GM20000 (cell line): ENCODE data around the gene PTPN3.

Experiments used
- DNase-seq: peaks from one replicate; pipeline ENCODE4 v3.0.0; 2012; ENCODE audit warnings: low spot score
- TF ChIP-seq, protein P1 (sequence below): IDR thresholded peaks from 2 replicates; pipeline ENCODE4 v1.5.1; 2012; ENCODE audit warnings: mild to moderate bottlenecking, control low read depth; ENCODE audit errors: extremely low read depth, missing control alignments

PTPN3 gene

DNA sequence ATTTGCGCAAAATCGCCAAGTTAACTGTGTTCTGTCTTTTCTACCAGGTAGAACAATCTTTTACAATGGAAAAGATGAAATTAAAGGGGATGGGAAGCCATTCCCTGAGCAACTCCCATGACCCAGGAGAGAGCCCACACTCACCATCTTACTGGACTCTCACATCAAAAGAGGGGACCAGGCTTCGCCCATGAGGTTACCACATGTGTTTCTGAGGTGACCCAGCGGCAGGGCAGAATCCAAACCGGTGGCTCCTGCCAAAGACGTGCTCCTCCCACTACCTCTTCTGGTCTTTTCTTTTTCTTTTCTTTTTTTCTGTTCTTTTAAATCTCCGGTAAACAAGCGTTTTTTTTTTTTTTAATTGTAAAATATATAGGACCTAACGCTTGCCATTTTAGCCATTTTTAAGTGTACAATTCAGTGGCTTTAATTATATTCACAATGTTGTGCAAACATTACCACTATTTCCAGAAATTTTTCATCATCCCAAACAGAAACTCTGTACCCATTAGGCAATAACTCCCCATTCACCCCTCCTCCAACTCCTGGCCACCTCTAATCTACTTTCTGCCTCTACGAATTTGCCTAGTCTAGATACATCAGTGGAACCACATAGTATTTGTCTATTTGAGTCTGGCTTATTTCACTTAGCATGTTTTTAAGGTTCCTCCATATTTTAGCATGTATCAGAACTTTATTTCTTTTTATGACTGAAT is 19.3 kb downstream of the PTPN3 start:
- TF ChIP-seq, protein P1, sequence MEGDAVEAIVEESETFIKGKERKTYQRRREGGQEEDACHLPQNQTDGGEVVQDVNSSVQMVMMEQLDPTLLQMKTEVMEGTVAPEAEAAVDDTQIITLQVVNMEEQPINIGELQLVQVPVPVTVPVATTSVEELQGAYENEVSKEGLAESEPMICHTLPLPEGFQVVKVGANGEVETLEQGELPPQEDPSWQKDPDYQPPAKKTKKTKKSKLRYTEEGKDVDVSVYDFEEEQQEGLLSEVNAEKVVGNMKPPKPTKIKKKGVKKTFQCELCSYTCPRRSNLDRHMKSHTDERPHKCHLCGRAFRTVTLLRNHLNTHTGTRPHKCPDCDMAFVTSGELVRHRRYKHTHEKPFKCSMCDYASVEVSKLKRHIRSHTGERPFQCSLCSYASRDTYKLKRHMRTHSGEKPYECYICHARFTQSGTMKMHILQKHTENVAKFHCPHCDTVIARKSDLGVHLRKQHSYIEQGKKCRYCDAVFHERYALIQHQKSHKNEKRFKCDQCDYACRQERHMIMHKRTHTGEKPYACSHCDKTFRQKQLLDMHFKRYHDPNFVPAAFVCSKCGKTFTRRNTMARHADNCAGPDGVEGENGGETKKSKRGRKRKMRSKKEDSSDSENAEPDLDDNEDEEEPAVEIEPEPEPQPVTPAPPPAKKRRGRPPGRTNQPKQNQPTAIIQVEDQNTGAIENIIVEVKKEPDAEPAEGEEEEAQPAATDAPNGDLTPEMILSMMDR: no peak
- no peak for DNase-seq

DNA sequence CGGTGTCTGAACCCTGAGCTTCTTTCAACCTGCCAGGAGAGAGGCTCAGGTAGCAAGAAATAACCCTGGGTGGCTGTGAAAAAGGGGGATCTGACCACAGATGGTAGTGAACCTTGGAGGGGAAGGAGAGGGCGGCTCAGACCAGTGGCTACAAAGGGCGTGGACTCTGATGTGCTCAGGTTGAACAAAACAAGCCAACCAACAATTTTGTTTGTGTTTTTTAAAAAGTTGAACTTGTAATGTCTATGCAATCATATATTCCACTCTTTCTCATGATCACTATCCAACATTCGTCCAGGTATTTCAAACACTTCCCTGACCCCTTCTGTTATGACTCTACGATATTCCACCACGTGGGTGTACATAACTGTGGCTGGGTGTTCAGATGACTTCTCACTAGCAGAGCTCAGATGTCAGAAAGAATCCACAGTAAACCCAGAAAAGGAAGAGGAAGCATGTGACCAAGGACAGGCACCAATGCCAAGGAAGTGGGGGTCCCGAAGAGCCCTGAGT is 20.0 kb downstream of the PTPN3 start:
- no peak for DNase-seq
- TF ChIP-seq, protein P1: no peak

DNA sequence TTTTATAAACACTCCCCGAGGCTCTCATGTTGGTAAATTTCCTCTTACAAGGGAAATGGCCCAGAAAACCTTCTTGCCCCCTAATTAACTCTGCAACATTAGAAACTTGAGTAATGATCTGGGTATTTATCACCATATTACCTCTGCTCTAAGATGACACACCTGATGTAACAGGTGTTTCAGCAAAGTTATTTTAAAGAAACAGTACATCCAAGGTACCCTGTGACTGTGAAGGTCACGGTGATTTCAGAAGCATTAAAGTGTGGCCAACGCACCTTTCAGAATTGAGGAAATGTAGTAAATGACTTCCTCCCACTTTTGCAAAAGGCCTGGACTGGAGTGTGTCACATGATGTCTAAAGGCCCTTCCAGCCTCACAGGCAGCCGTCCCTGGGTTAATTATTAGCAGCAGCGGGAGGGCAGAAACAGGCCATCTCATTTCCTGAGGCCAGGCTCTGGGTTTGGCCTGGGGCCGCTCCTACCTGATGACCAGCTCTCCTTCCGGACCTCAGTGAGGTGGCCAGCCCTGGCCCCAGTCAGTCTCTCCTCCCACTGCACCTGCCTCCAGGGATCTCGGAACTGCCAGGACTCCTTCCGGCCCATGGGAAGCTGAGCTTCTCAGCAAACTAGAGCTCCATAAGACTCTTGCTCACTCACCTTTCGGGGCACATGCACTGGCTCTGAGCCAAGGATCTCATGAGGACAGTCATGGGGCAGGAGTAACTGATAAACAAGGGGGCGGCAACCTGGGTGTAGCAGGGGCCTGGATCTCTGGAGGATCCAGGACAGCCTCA is 20.7 kb downstream of the PTPN3 start:
- DNase-seq: peak; percentile 57
- TF ChIP-seq, protein P1: no peak

DNA sequence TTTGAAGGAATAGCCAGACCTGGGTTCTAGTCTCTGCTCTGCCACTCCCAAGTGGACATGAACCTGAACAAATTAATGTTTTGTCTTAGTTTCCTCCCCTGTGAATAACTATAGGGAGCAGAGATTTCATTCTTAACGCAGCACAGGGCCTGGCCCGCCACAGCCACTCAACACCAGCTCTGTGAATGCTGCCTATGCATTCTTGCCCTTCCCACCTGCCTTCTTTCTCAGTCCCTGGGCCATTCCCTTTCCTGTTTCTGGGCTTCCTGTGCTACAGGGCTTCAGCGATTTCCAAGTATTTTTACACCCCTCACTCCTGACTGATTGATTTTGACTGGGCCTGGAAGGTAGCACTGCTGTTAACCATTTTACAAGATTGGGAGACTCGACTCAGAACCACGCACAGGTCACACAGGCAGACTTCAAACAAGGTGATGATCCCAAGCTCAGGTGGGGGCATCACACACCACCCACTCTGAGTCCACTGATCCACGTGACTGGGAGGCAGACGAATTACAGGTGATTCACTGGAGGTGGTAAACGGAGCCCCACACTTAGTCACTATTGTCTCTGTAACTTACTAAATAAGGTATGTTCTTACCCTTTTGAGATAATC is 21.4 kb downstream of the PTPN3 start:
- no peak for DNase-seq
- TF ChIP-seq, protein P1: no peak

DNA sequence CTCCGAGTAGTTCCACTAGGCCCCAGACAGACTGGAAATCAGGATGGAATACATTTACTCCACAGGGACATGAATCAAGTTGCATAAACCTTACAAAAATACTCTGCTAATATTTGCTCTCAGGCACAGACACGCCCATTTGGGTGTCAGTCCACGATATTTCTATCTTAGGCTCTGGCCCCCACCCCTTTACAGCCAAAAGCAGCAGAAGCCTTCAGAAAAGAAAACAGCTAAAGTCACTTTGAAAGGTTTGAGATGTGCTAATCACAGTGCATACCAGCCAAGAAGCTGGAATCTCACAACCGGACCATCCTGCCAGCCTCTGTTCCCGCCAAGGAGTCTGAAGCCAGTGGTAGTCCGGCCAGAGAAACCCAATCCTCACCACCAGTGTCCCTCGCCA is 22.6 kb downstream of the PTPN3 start:
- TF ChIP-seq, protein P1: no peak
- DNase-seq: no peak

DNA sequence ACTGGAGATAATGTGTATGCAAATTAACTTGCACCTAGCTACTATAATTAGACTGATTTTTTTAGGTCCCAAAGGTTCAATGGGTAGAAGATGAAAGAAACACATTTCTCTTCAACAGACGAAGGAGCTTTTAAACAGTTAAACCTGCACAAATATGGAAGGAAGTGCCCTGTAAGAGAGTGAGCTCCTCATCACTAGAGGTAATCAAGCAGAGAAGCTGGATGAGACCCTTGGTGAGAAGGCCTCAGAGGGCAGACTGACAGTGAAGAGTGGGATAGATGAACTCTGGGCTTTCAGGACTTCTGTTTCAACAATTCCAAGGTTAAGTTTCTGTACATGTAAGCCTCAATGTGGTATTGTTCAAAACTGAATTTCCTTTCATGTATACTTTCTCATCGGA is 23.2 kb downstream of the PTPN3 start:
- DNase-seq: no peak
- TF ChIP-seq, protein P1: no peak

DNA sequence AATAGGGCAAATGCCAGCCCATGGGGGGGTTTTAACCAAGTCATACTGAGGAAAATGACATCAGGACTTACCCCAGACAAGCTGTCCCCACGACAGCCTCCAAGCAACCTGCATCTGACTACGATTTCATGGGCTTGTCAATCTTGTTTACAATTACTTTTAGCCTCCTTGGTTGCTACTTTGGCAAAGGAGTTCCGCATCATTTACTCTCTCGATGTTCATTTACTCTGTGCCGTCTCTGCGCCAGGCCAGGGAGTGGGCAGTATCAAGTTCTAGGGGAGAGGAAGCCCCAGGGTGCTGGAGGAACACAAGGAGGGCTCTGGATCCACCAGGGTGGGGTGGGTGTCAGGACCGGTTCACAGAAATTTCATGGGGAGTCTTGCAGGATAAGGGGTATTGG is 23.9 kb downstream of the PTPN3 start:
- no peak for DNase-seq
- TF ChIP-seq, protein P1: no peak
